IMR-90 (cell line): ENCODE measurements around the gene GPC6.
A peak's percentile ranks its signal among the peaks of the same experiment; 100 is the strongest.

ENCODE experiments used
- BHLHE40 ChIP-seq: fragments of 150-350 bp; IDR thresholded peaks from 2 replicates; pipeline ENCODE4 v1.6.1; 2016; ENCODE audit warnings: mild to moderate bottlenecking, low read depth, low read length
- CEBPB ChIP-seq: IDR thresholded peaks from 2 replicates; pipeline ENCODE4 v1.6.1; 2012; ENCODE audit warnings: low read depth, low read length, improper control_type of control experiment
- CHD1 ChIP-seq: IDR thresholded peaks from 2 replicates; pipeline ENCODE4 v1.6.1; 2012; ENCODE audit warnings: low read depth, low read length, improper control_type of control experiment
- CTCF ChIP-seq: conservative IDR thresholded peaks from 2 replicates; pipeline ENCODE4 v1.5.1; 2012; ENCODE audit warnings: mild to moderate bottlenecking, low read depth, low read length, improper control_type of control experiment
- MAFK ChIP-seq: IDR thresholded peaks from 2 replicates; pipeline ENCODE4 v1.6.1; 2012; ENCODE audit warnings: low read depth, low read length, improper control_type of control experiment
- MAZ ChIP-seq: IDR thresholded peaks from 2 replicates; pipeline ENCODE4 v1.6.1; 2012; ENCODE audit warnings: low read depth, mild to moderate bottlenecking, low read length, improper control_type of control experiment, moderate library complexity, borderline replicate concordance
- MXI1 ChIP-seq: IDR thresholded peaks from 2 replicates; pipeline ENCODE4 v1.6.1; 2012; ENCODE audit warnings: low read depth, mild to moderate bottlenecking, low read length, moderate library complexity, borderline replicate concordance
- POLR2A ChIP-seq: IDR thresholded peaks from 2 replicates; pipeline ENCODE4 v1.6.1; 2012; ENCODE audit warnings: mild to moderate bottlenecking, low read depth, low read length
- RAD21 ChIP-seq: IDR thresholded peaks from 2 replicates; pipeline ENCODE4 v1.6.1; 2012; ENCODE audit warnings: low read length, improper control_type of control experiment
- RFX5 ChIP-seq: IDR thresholded peaks from 2 replicates; pipeline ENCODE4 v1.8.0; 2012; ENCODE audit warnings: low read depth, mild to moderate bottlenecking, low read length, moderate library complexity
- SMC3 ChIP-seq: fragments of 150-350 bp; IDR thresholded peaks from 2 replicates; pipeline ENCODE4 v1.6.1; 2016; ENCODE audit warnings: low read depth, mild to moderate bottlenecking, antibody characterized with exemption, low read length, moderate library complexity
- USF2 ChIP-seq: fragments of 150-350 bp; IDR thresholded peaks from 2 replicates; pipeline ENCODE4 v1.6.1; 2017; ENCODE audit warnings: mild to moderate bottlenecking, antibody characterized with exemption, low read length, low read depth

GRCh38 chr13:94168783-94169453 is 942.3 kb downstream of the GPC6 start:
- TF ChIP-seq CTCF (no peak), POLR2A (no peak), SMC3 (no peak), BHLHE40 (no peak), RAD21 (no peak), CEBPB (0 out of 2 replicates have a peak, but pooled peaks have one; percentile 26), RFX5 (no peak), MAFK (no peak), MXI1 (no peak), CHD1 (no peak), MAZ (no peak), USF2 (no peak)
